Metanephros (tissue), 2 donors: ENCODE results near the gene IFI30. TPM values are rescaled to one million over a fixed set of nuclear protein-coding genes. Genes with fewer than 3 reads are reported as not detected.

Source experiments
- small RNA-seq: library from RNA; depleted of rRNA; stranded (forward); fragments of <200 nt; gene quantifications from one replicate; pipeline ENCODE3, GENCODE V24; 2014; ENCODE audit warnings: low replicate concordance
- total RNA-seq: library from RNA; depleted of rRNA; stranded (reverse); fragments of >200 nt; gene quantifications from one replicate; pipeline ENCODE4 v1.2.3, GENCODE V29; 2014

Gene IFI30
- total RNA-seq = 57.0 TPM

GRCh38 chr19:18173572-18174288 lies at the start of gene IFI30:
Gene IFI30, plus strand, starts transcription at chr19:18173813. Its CDS starts 29 bp downstream, at chr19:18173842.

GRCh38 chr19:18152817-18153555 lies 20.6 kb upstream of the IFI30 start, which contains the start of gene PIK3R2:
Gene PIK3R2, plus strand, starts transcription at chr19:18153163. Its CDS starts 2,717 bp downstream, at chr19:18155880.

GRCh38 chr19:18192673-18193387 lies 19.2 kb downstream of the IFI30 start, which contains the start of gene MPV17L2:
Gene MPV17L2, plus strand, starts transcription at chr19:18193218. Its CDS starts 64 bp downstream, at chr19:18193282.

DNA sequence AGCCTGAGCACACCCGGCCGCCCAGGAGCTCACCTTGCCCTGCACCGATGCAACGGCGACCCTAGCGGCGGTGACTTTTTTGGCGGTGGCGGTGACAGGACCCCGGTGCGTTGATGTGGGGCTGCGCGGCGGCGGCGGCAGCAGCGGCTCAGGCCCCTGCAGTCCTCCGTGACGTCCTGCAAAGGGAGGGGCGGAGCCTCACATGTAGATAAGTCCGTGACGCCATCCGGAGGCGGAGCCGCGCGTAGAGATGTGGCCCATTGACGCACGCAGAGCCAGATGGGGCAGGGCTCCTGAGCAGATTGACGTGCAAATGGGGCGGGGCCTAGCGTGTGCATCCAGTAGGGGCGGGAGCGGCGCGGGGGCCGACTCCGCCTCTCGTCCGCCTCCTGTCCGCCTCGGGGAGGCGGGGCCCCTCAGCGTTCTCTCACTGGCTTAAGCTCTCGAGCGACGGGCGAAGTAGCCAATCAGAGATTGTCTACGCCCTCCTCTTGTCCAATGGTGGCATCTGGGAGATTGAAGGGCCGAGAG lies 30.3 kb downstream of the IFI30 start, which contains the start of gene RAB3A:
Gene RAB3A (minus strand): TSS at position 180 of the 531 bp plus-strand sequence. CDS start 1,302 bp downstream, outside the sequence.

DNA sequence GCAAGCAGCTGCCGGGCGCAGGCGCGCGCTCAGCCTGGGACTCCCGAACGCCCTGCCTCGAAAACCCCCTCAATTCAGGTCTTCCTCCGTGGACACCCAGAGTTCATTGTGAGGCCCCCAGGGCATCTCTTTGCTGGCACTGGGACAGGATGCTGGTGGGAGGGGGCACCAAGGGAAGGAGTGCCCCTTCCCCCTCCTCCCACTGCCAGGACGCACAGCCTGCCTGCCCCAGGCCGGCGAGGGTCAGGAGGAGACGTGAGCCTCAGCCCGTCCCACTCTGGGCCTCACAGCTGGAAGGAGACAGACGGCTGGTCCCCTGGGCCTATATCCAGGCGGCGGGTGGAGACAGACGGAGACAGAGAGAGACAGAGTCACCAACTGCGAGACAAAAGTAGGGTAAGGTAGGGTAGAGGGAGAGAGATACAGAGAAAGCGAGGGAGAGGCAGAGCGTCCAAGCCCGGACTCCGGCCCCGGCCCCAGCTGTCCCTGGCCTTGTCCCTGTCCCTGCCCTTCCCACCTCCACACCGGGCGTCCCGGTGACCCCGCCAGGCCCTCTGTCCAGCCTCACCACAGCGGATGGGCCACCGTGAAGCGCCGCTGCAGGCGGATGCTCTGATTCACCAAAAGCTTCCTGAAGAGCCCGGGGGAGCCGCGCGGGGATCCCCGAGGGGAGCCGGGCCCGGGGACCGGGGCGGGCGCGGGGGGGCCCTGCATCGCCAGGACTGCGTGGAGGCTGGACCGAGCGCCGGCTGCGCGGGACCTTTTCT lies 52.3 kb downstream of the IFI30 start, which contains the start of gene PDE4C:
Gene PDE4C (minus strand): TSS at position 737 of the 767 bp plus-strand sequence. CDS start 23 bp downstream, at position 714.

Small RNA genes lying within 50 kb of the gene (small RNA-seq; reads per million reads assigned to genes)
- gene IFI30 = not detected

Other genes starting within 250 kb of the IFI30 start
- gene CCDC124, start 240.8 kb upstream of the IFI30 start, total RNA-seq = 26.9 TPM
- gene KCNN1, start 206.7 kb upstream of the IFI30 start, total RNA-seq = 5.7 TPM
- 16.6 TPM for gene ARRDC2, start 165.6 kb upstream of the IFI30 start, total RNA-seq
- 1.3 TPM for gene IL12RB1, start 86.9 kb upstream of the IFI30 start, total RNA-seq
- 10.4 TPM for gene MAST3, start 76.0 kb upstream of the IFI30 start, total RNA-seq
- gene PIK3R2, start 20.6 kb upstream of the IFI30 start, total RNA-seq = 14.0 TPM
- 8.1 TPM for gene MPV17L2, start 19.4 kb downstream of the IFI30 start, total RNA-seq
- 8.8 TPM for gene RAB3A, start 30.2 kb downstream of the IFI30 start, total RNA-seq
- 5.3 TPM for gene PDE4C, start 52.6 kb downstream of the IFI30 start, total RNA-seq
- gene IQCN, start 100.6 kb downstream of the IFI30 start, total RNA-seq = 3.3 TPM
- 367 TPM for gene JUND, start 107.8 kb downstream of the IFI30 start, total RNA-seq
- 148 TPM for gene LSM4, start 149.3 kb downstream of the IFI30 start, total RNA-seq
- 31.9 TPM for gene PGPEP1, start 166.8 kb downstream of the IFI30 start, total RNA-seq
- gene GDF15, start 212.3 kb downstream of the IFI30 start, total RNA-seq = 139 TPM
- 5.4 TPM for gene LRRC25, start 223.8 kb downstream of the IFI30 start, total RNA-seq
- 77.5 TPM for gene SSBP4, start 245.6 kb downstream of the IFI30 start, total RNA-seq